ENCODE measurements around the gene CDYL.

Gene CDYL

GRCh38 chr6:4760773-4761172, 15.4 kb upstream of the CDYL start:
- no peak for TF ChIP-seq CTCF (IDR thresholded peaks at IDR 0.05; ENCODE audit: insufficient read depth, low read length, poor library complexity, severe bottlenecking)
- no peak for TF ChIP-seq EZH2phosphoT487 (conservative IDR thresholded peaks at IDR 0.05; ENCODE audit: low read length)
- no peaks in the 10 kb centered on the region for H4K20me1 ChIP-seq (ENCODE audit: low read depth, low read length)

GRCh38 chr6:4762294-4762693, 13.9 kb upstream of the CDYL start:
- Histone ChIP-seq H3K9me3 (ENCODE audit: insufficient read depth, low read length) (no peaks in the 10 kb centered on the region), H3K36me3 (ENCODE audit: low read length) (no peaks in the 10 kb centered on the region), H3F3A (ENCODE audit: insufficient read depth) (no peaks in the 10 kb centered on the region), H3K4me3 (ENCODE audit: insufficient read depth, low read length, poor library complexity, severe bottlenecking) (no peak overlapping the region), H3K4me2 (ENCODE audit: low read depth, low read length, poor library complexity, severe bottlenecking) (no peak overlapping the region), H3K9me2 (replicated peaks; ENCODE audit: insufficient read depth, low read length) (no peaks in the 10 kb centered on the region), H3K27ac (ENCODE audit: low read depth, low read length) (no peak overlapping the region), H2AFZ (ENCODE audit: low read depth, low read length, severe bottlenecking) (no peak overlapping the region), H3K27me3 (ENCODE audit: low read length) (no peaks in the 10 kb centered on the region), H3K9ac (ENCODE audit: low read length) (no peak overlapping the region), H3K79me2 (ENCODE audit: insufficient read depth, low read length) (no peaks in the 10 kb centered on the region), H4K20me1 (ENCODE audit: low read depth, low read length) (no peaks in the 10 kb centered on the region)
- TF ChIP-seq EZH2phosphoT487 (conservative IDR thresholded peaks at IDR 0.05; ENCODE audit: low read length): no peak
- TF ChIP-seq CTCF (IDR thresholded peaks at IDR 0.05; ENCODE audit: insufficient read depth, low read length, poor library complexity, severe bottlenecking): no peak

More at GRCh38 chr6:4760773-4761172, 15.4 kb upstream of the CDYL start:
- H3K27ac ChIP-seq (ENCODE audit: low read depth, low read length): no peak overlapping the region
- no peak overlapping the region for H3K9ac ChIP-seq (ENCODE audit: low read length)
- H3K79me2 ChIP-seq (ENCODE audit: insufficient read depth, low read length): no peaks in the 10 kb centered on the region
- no peaks in the 10 kb centered on the region for H3K36me3 ChIP-seq (ENCODE audit: low read length)
- no peak overlapping the region for H3K4me2 ChIP-seq (ENCODE audit: low read depth, low read length, poor library complexity, severe bottlenecking)
- no peak overlapping the region for H3K4me3 ChIP-seq (ENCODE audit: insufficient read depth, low read length, poor library complexity, severe bottlenecking)
- no peaks in the 10 kb centered on the region for H3K9me2 ChIP-seq (replicated peaks; ENCODE audit: insufficient read depth, low read length)
- H3F3A ChIP-seq (ENCODE audit: insufficient read depth): no peaks in the 10 kb centered on the region
- no peak overlapping the region for H2AFZ ChIP-seq (ENCODE audit: low read depth, low read length, severe bottlenecking)
- no peaks in the 10 kb centered on the region for H3K27me3 ChIP-seq (ENCODE audit: low read length)
- no peaks in the 10 kb centered on the region for H3K9me3 ChIP-seq (ENCODE audit: insufficient read depth, low read length)

GRCh38 chr6:4763921-4764320, 12.3 kb upstream of the CDYL start:
- Histone ChIP-seq H2AFZ (ENCODE audit: low read depth, low read length, severe bottlenecking) (no peak overlapping the region), H4K20me1 (ENCODE audit: low read depth, low read length) (no peaks in the 10 kb centered on the region), H3K9me2 (replicated peaks; ENCODE audit: insufficient read depth, low read length) (no peaks in the 10 kb centered on the region), H3K27ac (ENCODE audit: low read depth, low read length) (no peak overlapping the region), H3K9me3 (ENCODE audit: insufficient read depth, low read length) (no peaks in the 10 kb centered on the region), H3F3A (ENCODE audit: insufficient read depth) (no peaks in the 10 kb centered on the region), H3K79me2 (ENCODE audit: insufficient read depth, low read length) (no peaks in the 10 kb centered on the region), H3K36me3 (ENCODE audit: low read length) (no peaks in the 10 kb centered on the region), H3K4me3 (ENCODE audit: insufficient read depth, low read length, poor library complexity, severe bottlenecking) (no peak overlapping the region), H3K4me2 (ENCODE audit: low read depth, low read length, poor library complexity, severe bottlenecking) (no peak overlapping the region), H3K27me3 (ENCODE audit: low read length) (no peaks in the 10 kb centered on the region), H3K9ac (ENCODE audit: low read length) (no peak overlapping the region)
- TF ChIP-seq CTCF (IDR thresholded peaks at IDR 0.05; ENCODE audit: insufficient read depth, low read length, poor library complexity, severe bottlenecking): no peak
- TF ChIP-seq EZH2phosphoT487 (conservative IDR thresholded peaks at IDR 0.05; ENCODE audit: low read length): no peak

Data from SU-DHL-6 (cell line).